ENCODE results near the gene MYOG.

GRCh38 chr1:203114202-203114601 lies 28.4 kb upstream of the MYOG start:
- no peak for TF ChIP-seq POLR2A (IDR thresholded peaks at IDR 0.05)
- no peak for TF ChIP-seq CTCF (IDR thresholded peaks at IDR 0.05)
- no peak for TF ChIP-seq EP300 (IDR thresholded peaks at IDR 0.05)
- no peak for TF ChIP-seq POLR2AphosphoS5 (IDR thresholded peaks at IDR 0.05)

All from suprapubic skin (tissue), 4 donors.